Activated CD4-positive, alpha-beta memory T cell treated with anti-CD3 and anti-CD28 coated beads, Interleukin-2, amount 10 ng/mL, durations not matched to agents 7 days and 5 days (primary cell): ENCODE data around the gene LDHA. TPM values are rescaled to one million over a fixed set of nuclear protein-coding genes. Genes with fewer than 3 reads are reported as not detected.
A peak's percentile ranks its signal among the peaks of the same experiment; 100 is the strongest.

Source experiments
- CTCF ChIA-PET: fragments of 350-600 bp; sonication (Branson Sonifier 250); formaldehyde crosslinking; loops from one replicate; lab custom pipeline; 2021; ENCODE audit warnings: antibody characterized with exemption, inconsistent platforms; lab: Charles Lee
- POLR2A ChIA-PET: fragments of 350-600 bp; sonication (Branson Sonifier 250); formaldehyde crosslinking; loops from one replicate; lab custom pipeline; 2021; ENCODE audit warnings: antibody characterized with exemption; lab: Charles Lee
- DNase-seq: peaks from one replicate; pipeline ENCODE4 v3.0.0-alpha.2; 2020
- H3K27ac Mint-ChIP-seq: one replicate; pipeline ENCODE4 v1.8.0; 2021; ENCODE audit warnings: mild to moderate bottlenecking, mixed read lengths
- H3K27me3 Mint-ChIP-seq: one replicate; pipeline ENCODE4 v1.8.0; 2021; ENCODE audit warnings: mixed read lengths
- H3K36me3 Mint-ChIP-seq: one replicate; pipeline ENCODE4 v1.8.0; 2021; ENCODE audit warnings: low read depth, mixed read lengths
- H3K4me1 Mint-ChIP-seq: one replicate; pipeline ENCODE4 v1.8.0; 2021; ENCODE audit warnings: mixed read lengths
- H3K4me3 Mint-ChIP-seq: one replicate; pipeline ENCODE4 v1.8.0; 2021; ENCODE audit warnings: mild to moderate bottlenecking, mixed read lengths
- H3K9me3 Mint-ChIP-seq: one replicate; pipeline ENCODE4 v1.8.0; 2021; ENCODE audit warnings: mixed read lengths
- total RNA-seq, 2 experiments: library from RNA; stranded (reverse); gene quantifications; one replicate each; pipeline ENCODE4 v1.2.3, GENCODE V29; 2021

Gene LDHA
- 100 to 1,000 TPM; 949 to 971 TPM for total RNA-seq

DNA sequence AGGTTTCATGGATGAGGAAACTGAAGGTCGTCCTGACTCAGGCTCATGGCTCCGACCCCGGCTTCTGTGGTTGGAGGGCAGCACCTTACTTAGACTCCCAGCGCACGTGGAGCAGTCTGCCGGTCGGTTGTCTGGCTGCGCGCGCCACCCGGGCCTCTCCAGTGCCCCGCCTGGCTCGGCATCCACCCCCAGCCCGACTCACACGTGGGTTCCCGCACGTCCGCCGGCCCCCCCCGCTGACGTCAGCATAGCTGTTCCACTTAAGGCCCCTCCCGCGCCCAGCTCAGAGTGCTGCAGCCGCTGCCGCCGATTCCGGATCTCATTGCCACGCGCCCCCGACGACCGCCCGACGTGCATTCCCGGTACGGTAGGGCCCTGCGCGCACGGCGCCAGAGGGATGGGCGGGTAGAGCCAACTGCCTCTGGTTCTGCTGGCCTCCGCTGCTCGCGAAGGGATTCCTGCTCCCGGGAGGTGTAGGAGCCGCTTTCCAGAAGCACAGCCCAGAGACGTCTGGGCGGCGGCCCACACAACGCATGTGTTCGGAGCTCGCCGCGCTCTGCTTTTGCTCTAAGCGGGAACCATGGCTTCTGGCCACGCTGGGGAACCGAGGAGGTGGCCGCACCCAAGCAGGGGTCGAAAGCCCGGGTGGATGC is at the start of gene LDHA:
TSS of gene LDHA (plus strand) at position 289 of the 653 bp plus-strand sequence. CDS start 2,280 bp downstream, outside the sequence.
- DNase-seq: peak; percentile 99
- ChIA-PET CTCF (interaction anchor here (0.6 to 5.0 kb wide), 9 partner anchors 11 to 327 kb away, joined by 3 to 42 read pairs (median 5); partner anchors contain the start of genes GTF2H1 and HPS5), POLR2A (interaction anchor here (0.6 to 7.3 kb wide), 32 partner anchors 10 to 290 kb away, joined by 3 to 328 read pairs (median 6); partner anchors contain the start of genes GTF2H1, HPS5, SPTY2D1 and TSG101)
- Mint-ChIP-seq H3K9me3 (no peaks in the 10 kb centered on the region), H3K36me3 (peaks cover 49% of the 10 kb centered on the region), H3K4me3 (peak within 1 kb of the TSS; percentile 99), H3K27me3 (no peaks in the 10 kb centered on the region), H3K27ac (peak within 1 kb of the TSS; percentile 96), H3K4me1 (peaks cover 50% of the 10 kb centered on the region)

DNA sequence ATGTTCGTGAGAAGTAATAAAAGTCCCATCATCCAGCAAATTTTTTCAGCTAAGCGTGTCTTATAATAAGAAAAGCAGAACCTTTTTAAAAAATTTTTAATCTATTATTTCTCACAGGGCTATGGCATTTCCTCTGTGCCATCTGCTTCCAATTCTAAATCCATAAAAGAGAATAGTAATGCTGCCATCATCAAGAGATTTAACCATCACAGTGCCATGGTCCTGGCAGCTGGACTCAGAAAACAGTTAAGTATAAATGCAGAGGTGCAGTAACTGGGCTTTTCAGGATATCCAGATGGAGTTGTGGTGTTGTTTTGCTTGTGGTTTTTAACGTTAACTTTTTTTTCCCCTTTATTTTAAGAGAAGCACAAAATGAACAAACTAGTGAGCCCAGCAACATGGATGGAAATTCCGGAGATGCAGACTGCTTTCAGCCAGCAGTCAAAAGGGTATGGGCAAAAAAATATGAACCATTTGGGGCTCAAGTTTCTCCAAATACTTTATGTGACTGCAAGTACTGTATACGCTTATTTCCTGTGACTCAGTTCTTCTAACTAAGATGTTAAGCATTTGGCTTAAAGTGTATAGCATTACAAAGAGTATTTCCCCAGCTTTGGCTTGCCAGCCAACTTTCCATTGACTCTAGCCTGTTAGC is 46.8 kb upstream of the LDHA start:
- ChIA-PET POLR2A (interaction anchor here (1.0 to 1.1 kb wide), 2 partner anchors 16 to 48 kb away, joined by 3 read pairs; no protein-coding TSS in a partner anchor), CTCF (no interaction called here)
- Mint-ChIP-seq H3K27ac (peak overlapping the region; percentile 5), H3K4me3 (no peak overlapping the region), H3K36me3 (peaks cover 52% of the 10 kb centered on the region), H3K9me3 (no peaks in the 10 kb centered on the region), H3K4me1 (peaks cover 7% of the 10 kb centered on the region), H3K27me3 (no peaks in the 10 kb centered on the region)
- DNase-seq: no peak

- CTCF ChIA-PET: no interaction called here
- peaks cover 59% of the 10 kb centered on the region for H3K36me3 Mint-ChIP-seq
- H3K27ac Mint-ChIP-seq: no peak overlapping the region
- H3K9me3 Mint-ChIP-seq: no peaks in the 10 kb centered on the region
- no peaks in the 10 kb centered on the region for H3K27me3 Mint-ChIP-seq
- H3K4me3 Mint-ChIP-seq: no peak overlapping the region
- peaks cover 4% of the 10 kb centered on the region for H3K4me1 Mint-ChIP-seq
- POLR2A ChIA-PET: interaction anchor here (1.0 kb wide), 1 partner anchor 30 kb away, joined by 3 read pairs; the partner anchor contains the start of genes GTF2H1 and HPS5
- no peak for DNase-seq
Measured at GRCh38 chr11:18352581-18352980, 41.8 kb upstream of the LDHA start.

- Mint-ChIP-seq H3K4me3 (no peak overlapping the region), H3K27ac (no peak overlapping the region), H3K9me3 (no peaks in the 10 kb centered on the region), H3K27me3 (no peaks in the 10 kb centered on the region), H3K36me3 (peaks cover 57% of the 10 kb centered on the region), H3K4me1 (no peaks in the 10 kb centered on the region)
- POLR2A ChIA-PET: interaction anchor here (1.0 to 2.6 kb wide), 2 partner anchors 25 to 37 kb away, joined by 3 to 9 read pairs; no protein-coding TSS in a partner anchor
- DNase-seq: no peak
- CTCF ChIA-PET: interaction anchor here (1.0 to 2.9 kb wide), 2 partner anchors 16 to 115 kb away, joined by 4 to 12 read pairs; no protein-coding TSS in a partner anchor
Measured at GRCh38 chr11:18358646-18359045, 35.7 kb upstream of the LDHA start.

DNA sequence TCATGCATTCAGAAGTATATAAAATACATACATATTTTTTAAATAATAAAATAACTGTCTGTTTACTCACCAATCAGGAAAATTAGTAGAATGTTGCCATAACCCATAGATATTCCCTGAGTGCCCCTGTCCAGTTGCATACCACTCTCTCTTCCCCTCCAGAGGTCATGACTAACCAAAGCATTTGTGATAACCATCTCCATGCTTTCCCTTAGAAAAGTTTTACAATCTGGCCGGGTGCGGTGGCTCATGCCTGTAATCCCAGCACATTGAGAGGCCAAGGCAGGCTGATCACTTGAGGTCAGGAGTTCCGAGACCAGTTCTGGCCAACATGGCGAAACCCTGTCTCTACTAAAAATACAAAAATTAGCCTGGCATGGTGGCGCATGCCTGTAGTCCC is 33.2 kb upstream of the LDHA start:
- Mint-ChIP-seq H3K9me3 (no peaks in the 10 kb centered on the region), H3K27me3 (no peaks in the 10 kb centered on the region), H3K36me3 (peaks cover 65% of the 10 kb centered on the region), H3K27ac (no peak overlapping the region), H3K4me1 (peaks cover 6% of the 10 kb centered on the region), H3K4me3 (no peak overlapping the region)
- no peak for DNase-seq
- ChIA-PET POLR2A (no interaction called here), CTCF (no interaction called here)

GRCh38 chr11:18364495-18365073 is 29.8 kb upstream of the LDHA start:
- CTCF ChIA-PET: interaction anchor here (1.0 to 1.9 kb wide), 2 partner anchors 19 to 249 kb away, joined by 5 to 6 read pairs; no protein-coding TSS in a partner anchor
- POLR2A ChIA-PET: interaction anchor here (1.1 to 3.7 kb wide), 2 partner anchors 20 to 31 kb away, joined by 3 to 20 read pairs; partner anchors contain the start of gene LDHA
- H3K27me3 Mint-ChIP-seq: no peaks in the 10 kb centered on the region
- no peak overlapping the region for H3K4me3 Mint-ChIP-seq
- H3K36me3 Mint-ChIP-seq: peaks cover 53% of the 10 kb centered on the region
- no peaks in the 10 kb centered on the region for H3K9me3 Mint-ChIP-seq
- DNase-seq: no peak
- H3K4me1 Mint-ChIP-seq: peaks cover 13% of the 10 kb centered on the region
- no peak overlapping the region for H3K27ac Mint-ChIP-seq

GRCh38 chr11:18365741-18366140 is 28.6 kb upstream of the LDHA start:
- POLR2A ChIA-PET: interaction anchor here (0.6 to 3.7 kb wide), 3 partner anchors 9 to 30 kb away, joined by 3 to 20 read pairs (median 4); partner anchors contain the start of gene LDHA
- Mint-ChIP-seq H3K4me3 (no peak overlapping the region), H3K27ac (no peak overlapping the region), H3K4me1 (peaks cover 13% of the 10 kb centered on the region), H3K9me3 (no peaks in the 10 kb centered on the region), H3K36me3 (peaks cover 48% of the 10 kb centered on the region), H3K27me3 (no peaks in the 10 kb centered on the region)
- DNase-seq: no peak
- CTCF ChIA-PET: interaction anchor here (1.9 kb wide), 1 partner anchor 18 kb away, joined by 6 read pairs; no protein-coding TSS in a partner anchor

- H3K36me3 Mint-ChIP-seq: peaks cover 49% of the 10 kb centered on the region
- no peaks in the 10 kb centered on the region for H3K9me3 Mint-ChIP-seq
- CTCF ChIA-PET: interaction anchor here (1.9 kb wide), 1 partner anchor 18 kb away, joined by 6 read pairs; no protein-coding TSS in a partner anchor
- POLR2A ChIA-PET: interaction anchor here (0.6 to 3.7 kb wide), 2 partner anchors 10 to 29 kb away, joined by 4 to 20 read pairs; partner anchors contain the start of gene LDHA
- peak overlapping the region; percentile 50 for H3K27ac Mint-ChIP-seq
- no peak overlapping the region for H3K4me3 Mint-ChIP-seq
- H3K27me3 Mint-ChIP-seq: no peaks in the 10 kb centered on the region
- peaks cover 13% of the 10 kb centered on the region for H3K4me1 Mint-ChIP-seq
- no peak for DNase-seq
Measured at GRCh38 chr11:18366286-18366685, 28.1 kb upstream of the LDHA start.

DNA sequence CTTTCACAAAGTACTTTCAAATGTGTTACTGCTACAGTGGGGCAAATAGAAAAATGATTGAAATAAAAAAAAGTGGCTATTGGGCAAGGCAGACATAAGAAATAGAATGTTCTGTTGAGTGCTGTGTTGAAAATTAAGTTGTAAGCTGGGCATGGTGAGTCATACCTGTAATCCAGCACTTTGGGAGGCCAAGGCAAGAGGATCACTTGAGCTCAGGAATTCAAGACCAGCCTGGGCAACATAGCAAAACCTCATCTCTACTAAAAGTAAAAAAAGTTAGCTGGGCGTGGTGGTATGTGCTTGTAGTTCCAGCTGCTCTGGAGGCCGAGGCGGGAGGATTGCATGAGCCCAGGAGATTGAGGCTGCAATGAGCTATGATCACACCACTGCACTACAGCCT is 26.9 kb upstream of the LDHA start:
- no peak overlapping the region for H3K4me3 Mint-ChIP-seq
- peaks cover 13% of the 10 kb centered on the region for H3K4me1 Mint-ChIP-seq
- no peak overlapping the region for H3K27ac Mint-ChIP-seq
- ChIA-PET CTCF (interaction anchor here (1.0 kb wide), 1 partner anchor 11 kb away, joined by 3 read pairs; no protein-coding TSS in a partner anchor), POLR2A (interaction anchor here (0.8 kb wide), 1 partner anchor 28 kb away, joined by 4 read pairs; no protein-coding TSS in a partner anchor)
- H3K36me3 Mint-ChIP-seq: peaks cover 41% of the 10 kb centered on the region
- H3K9me3 Mint-ChIP-seq: no peaks in the 10 kb centered on the region
- H3K27me3 Mint-ChIP-seq: no peaks in the 10 kb centered on the region
- no peak for DNase-seq

GRCh38 chr11:18368221-18368620 is 26.1 kb upstream of the LDHA start:
- ChIA-PET CTCF (interaction anchor here (1.0 kb wide), 1 partner anchor 12 kb away, joined by 3 read pairs; no protein-coding TSS in a partner anchor), POLR2A (interaction anchor here (1.6 kb wide), 1 partner anchor 16 kb away, joined by 9 read pairs; no protein-coding TSS in a partner anchor)
- Mint-ChIP-seq H3K27me3 (no peaks in the 10 kb centered on the region), H3K4me1 (peaks cover 13% of the 10 kb centered on the region), H3K27ac (no peak overlapping the region), H3K4me3 (no peak overlapping the region), H3K9me3 (no peaks in the 10 kb centered on the region), H3K36me3 (peaks cover 40% of the 10 kb centered on the region)
- DNase-seq: no peak

DNA sequence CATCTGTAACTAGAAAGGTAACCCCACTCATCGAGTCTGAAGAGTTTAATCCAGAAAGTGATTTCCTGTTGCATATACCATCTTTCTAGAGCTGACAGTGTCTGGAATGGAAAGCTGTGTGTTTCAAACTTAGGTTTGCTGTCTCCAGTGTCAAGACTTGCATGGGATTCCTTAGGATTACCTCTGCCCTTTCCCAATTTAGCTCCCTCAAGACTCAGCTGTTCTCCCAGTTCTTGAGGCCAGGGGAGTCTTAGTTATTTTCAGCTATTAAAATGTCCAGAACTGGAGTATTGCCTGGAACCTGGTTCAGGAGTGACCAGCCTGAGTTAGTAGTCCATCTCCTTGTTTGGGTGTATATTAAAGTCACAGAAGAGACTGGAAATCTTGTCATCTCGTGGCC is 25.0 kb upstream of the LDHA start:
- Mint-ChIP-seq H3K27ac (no peak overlapping the region), H3K4me1 (peaks cover 13% of the 10 kb centered on the region), H3K36me3 (peaks cover 30% of the 10 kb centered on the region), H3K9me3 (no peaks in the 10 kb centered on the region), H3K27me3 (no peaks in the 10 kb centered on the region), H3K4me3 (no peak overlapping the region)
- ChIA-PET POLR2A (interaction anchor here (1.5 to 1.6 kb wide), 2 partner anchors 14 to 25 kb away, joined by 4 to 9 read pairs; partner anchors contain the start of gene LDHA), CTCF (interaction anchor here (1.1 kb wide), 1 partner anchor 15 kb away, joined by 3 read pairs; no protein-coding TSS in a partner anchor)
- no peak for DNase-seq

GRCh38 chr11:18371279-18371678 is 23.1 kb upstream of the LDHA start:
- peaks cover 5% of the 10 kb centered on the region for H3K4me1 Mint-ChIP-seq
- H3K9me3 Mint-ChIP-seq: no peaks in the 10 kb centered on the region

More at GRCh38 chr11:18371279-18371678, 23.1 kb upstream of the LDHA start:
- ChIA-PET POLR2A (interaction anchor here (1.1 kb wide), 1 partner anchor 25 kb away, joined by 4 read pairs; no protein-coding TSS in a partner anchor), CTCF (no interaction called here)
- peaks cover 16% of the 10 kb centered on the region for H3K36me3 Mint-ChIP-seq
- no peaks in the 10 kb centered on the region for H3K27me3 Mint-ChIP-seq
- no peak for DNase-seq
- no peak overlapping the region for H3K27ac Mint-ChIP-seq
- no peak overlapping the region for H3K4me3 Mint-ChIP-seq
